GM06990 (cell line): Measurements from ENCODE around the gene ATF6.

Experiments used
- DNase-seq: peaks from one replicate; pipeline ENCODE4 v3.0.0-alpha.2; 2011; ENCODE audit not compliant: insufficient read length; ENCODE audit errors: extremely low read depth
- H3K27me3 ChIP-seq: replicated peaks from 2 replicates; pipeline ENCODE4 v1.6.0; 2011; ENCODE audit warnings: low read length; ENCODE audit not compliant: control insufficient read depth, insufficient read depth
- H3K36me3 ChIP-seq: 2 replicates; pipeline ENCODE4 v1.5.1; 2011; ENCODE audit warnings: low read length; ENCODE audit not compliant: control insufficient read depth, insufficient read depth
- H3K4me3 ChIP-seq: replicated peaks from 2 replicates; pipeline ENCODE4 v1.5.1; 2011; ENCODE audit warnings: low read depth, mild to moderate bottlenecking, control low read depth, low read length
- TF ChIP-seq, protein P1 (sequence below): IDR thresholded peaks from 2 replicates; pipeline ENCODE4 v1.5.1; 2011; ENCODE audit warnings: low read length, control low read depth, mild to moderate bottlenecking, inconsistent platforms; ENCODE audit not compliant: insufficient read depth, poor library complexity, severe bottlenecking

Gene ATF6, protein sequence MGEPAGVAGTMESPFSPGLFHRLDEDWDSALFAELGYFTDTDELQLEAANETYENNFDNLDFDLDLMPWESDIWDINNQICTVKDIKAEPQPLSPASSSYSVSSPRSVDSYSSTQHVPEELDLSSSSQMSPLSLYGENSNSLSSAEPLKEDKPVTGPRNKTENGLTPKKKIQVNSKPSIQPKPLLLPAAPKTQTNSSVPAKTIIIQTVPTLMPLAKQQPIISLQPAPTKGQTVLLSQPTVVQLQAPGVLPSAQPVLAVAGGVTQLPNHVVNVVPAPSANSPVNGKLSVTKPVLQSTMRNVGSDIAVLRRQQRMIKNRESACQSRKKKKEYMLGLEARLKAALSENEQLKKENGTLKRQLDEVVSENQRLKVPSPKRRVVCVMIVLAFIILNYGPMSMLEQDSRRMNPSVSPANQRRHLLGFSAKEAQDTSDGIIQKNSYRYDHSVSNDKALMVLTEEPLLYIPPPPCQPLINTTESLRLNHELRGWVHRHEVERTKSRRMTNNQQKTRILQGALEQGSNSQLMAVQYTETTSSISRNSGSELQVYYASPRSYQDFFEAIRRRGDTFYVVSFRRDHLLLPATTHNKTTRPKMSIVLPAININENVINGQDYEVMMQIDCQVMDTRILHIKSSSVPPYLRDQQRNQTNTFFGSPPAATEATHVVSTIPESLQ

DNA sequence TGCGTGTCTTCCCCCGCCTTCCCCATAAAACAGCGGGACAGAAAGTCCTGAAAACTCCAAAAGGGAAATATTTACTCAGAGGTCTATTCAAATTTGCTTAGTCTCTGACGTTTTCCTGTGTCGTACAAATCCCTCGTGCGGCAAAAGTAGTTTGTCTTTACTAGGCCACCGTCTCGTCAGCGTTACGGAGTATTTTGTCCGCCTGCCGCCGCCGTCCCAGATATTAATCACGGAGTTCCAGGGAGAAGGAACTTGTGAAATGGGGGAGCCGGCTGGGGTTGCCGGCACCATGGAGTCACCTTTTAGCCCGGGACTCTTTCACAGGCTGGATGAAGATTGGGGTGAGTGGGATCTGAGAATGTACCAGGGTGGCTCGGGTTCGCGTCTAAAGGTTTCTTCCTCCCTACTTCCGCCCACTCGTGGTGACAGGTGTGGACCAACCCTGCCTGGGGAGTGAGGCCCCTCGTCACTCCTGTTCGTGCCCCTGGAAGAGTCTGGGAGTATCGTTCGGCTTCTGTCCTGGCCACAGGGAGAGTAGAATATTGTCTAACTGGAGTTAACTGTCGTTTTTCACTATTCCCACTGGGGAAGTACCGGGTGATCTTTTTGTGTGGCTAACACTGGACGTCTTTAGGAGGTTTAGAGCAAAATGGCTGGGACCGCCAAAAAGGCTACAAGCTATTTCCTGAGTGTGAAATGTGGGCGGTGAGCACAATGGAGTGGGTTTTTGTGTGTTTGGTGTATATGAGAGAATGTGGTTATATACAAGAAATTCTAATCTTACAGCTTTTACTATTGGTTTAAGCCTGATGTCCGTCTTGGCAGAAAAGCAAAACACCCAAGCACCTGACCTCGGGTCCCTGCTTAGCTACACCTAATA, at the start of gene ATF6:
Gene ATF6, plus strand, starts transcription at position 219 of the 880 bp plus-strand sequence. Its CDS starts 41 bp downstream, at position 260.
- Histone ChIP-seq H3K4me3 (peak within 1 kb of the TSS; percentile 83), H3K27me3 (no peaks in the 10 kb centered on the region), H3K36me3 (no peaks in the 10 kb centered on the region)
- DNase-seq, result peak; percentile 85
- TF ChIP-seq, protein P1, sequence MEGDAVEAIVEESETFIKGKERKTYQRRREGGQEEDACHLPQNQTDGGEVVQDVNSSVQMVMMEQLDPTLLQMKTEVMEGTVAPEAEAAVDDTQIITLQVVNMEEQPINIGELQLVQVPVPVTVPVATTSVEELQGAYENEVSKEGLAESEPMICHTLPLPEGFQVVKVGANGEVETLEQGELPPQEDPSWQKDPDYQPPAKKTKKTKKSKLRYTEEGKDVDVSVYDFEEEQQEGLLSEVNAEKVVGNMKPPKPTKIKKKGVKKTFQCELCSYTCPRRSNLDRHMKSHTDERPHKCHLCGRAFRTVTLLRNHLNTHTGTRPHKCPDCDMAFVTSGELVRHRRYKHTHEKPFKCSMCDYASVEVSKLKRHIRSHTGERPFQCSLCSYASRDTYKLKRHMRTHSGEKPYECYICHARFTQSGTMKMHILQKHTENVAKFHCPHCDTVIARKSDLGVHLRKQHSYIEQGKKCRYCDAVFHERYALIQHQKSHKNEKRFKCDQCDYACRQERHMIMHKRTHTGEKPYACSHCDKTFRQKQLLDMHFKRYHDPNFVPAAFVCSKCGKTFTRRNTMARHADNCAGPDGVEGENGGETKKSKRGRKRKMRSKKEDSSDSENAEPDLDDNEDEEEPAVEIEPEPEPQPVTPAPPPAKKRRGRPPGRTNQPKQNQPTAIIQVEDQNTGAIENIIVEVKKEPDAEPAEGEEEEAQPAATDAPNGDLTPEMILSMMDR, result peak; percentile 3

DNA sequence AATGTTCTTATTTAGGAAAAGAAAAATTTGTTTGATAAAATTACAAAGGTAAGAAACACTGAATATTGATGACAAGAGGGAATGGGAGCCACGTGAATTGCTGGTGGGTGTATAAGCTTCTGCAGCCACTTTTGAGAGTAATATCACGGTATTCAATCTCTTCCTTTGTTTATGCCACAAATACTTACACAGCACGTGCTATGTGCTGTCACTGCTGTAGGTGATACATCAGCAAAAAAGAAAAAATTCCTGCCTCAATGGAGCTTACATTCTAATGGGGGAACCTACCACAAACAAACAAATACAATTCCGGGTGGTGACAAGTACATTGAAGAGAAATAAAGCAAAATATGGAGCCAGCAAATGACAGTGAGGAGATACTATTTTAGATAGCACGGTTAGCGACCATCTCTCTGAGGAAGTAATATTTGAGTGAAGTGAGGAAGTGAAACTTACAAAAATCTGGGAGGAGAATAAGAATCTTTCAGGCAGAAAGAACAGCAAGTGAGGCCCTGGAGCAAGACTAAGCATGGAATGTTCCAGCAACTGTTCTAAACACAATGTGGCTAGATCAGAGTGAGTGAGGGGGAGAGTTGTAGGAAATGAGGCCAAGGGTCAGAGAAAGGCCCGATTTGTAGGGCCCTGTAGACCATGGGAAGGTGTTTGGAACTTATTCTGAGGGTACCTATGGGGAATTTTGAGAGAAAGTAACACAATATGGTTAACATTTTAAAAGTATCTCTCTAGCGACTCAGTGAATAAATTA, 47.4 kb upstream of the ATF6 start:
- Histone ChIP-seq H3K27me3 (no peaks in the 10 kb centered on the region), H3K4me3 (no peak overlapping the region), H3K36me3 (no peaks in the 10 kb centered on the region)
- TF ChIP-seq, protein P1, result no peak
- peak; percentile 44 for DNase-seq

DNA sequence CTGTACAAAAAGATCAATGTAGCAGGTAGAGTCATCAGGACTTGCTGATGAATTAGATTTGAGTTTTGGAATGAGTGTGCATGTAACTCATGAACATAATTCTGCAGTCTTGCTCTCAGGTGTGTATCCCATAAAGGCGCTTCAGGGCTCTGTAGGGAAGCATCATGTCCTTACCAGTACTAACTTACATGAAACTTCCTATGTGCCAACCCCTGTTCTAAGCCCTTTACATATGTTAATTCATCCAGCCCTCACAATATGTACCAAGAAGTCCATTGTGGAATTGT, 46.9 kb upstream of the ATF6 start:
- no peak for DNase-seq
- Histone ChIP-seq H3K4me3 (no peak overlapping the region), H3K27me3 (no peaks in the 10 kb centered on the region), H3K36me3 (no peaks in the 10 kb centered on the region)
- TF ChIP-seq, protein P1, result no peak

DNA sequence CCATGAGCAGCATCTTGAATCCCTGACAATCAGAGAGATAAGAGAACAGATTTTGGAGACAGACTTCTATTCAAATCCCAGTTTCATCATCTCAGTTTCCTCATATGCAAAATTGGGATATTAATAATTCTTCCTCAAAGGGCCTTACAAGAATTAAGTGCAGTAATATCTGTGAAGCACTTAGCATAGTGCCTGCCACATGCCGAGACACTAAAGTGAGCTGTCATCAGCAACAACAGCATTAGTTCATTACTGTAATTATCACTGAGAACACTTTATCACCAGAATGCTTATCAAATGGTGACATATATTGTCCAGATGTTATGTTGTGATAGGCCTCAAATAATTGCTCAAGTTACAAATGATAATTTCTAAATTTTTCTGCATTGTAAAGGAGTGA, 45.7 kb upstream of the ATF6 start:
- no peaks in the 10 kb centered on the region for H3K36me3 ChIP-seq
- no peaks in the 10 kb centered on the region for H3K27me3 ChIP-seq
- TF ChIP-seq, protein P1, result no peak
- DNase-seq, result no peak
- no peak overlapping the region for H3K4me3 ChIP-seq

DNA sequence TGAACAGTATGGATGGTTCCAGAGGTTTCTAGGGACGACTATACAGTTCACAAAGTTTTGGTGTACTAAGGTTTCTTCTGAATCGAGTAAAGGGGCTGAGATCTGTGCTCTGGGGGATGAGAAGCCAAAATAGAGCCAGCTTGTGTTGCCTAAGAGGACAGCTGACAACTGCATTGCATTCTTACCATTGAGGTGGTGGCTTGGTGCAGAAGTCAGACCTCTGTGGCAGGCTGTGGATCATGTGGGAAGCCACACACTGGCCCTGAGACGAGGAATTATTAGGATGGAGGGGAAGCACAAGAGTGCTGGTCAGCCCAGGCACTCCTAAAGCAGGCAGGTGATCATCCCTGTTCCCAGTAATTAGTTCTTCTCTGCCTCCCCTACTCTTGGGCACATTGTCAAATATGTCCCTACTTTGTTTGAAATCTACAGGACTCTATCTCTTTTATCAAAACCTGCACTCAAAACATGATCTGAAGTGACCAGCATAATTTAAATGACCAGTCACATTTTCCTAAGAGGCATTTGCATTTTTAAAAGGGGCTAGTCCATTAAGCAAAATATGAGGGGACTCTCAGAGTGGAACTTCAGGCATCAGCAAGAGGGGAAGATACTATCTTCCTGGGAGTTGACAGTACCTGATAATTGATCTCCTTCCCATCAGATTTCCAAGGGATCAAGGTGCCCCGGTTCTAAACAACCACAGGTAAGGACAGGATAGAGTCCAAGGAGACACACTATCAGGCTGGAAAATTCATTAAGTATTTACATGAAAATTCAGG, 45.0 kb upstream of the ATF6 start, which contains the start of gene FCRLB:
Gene FCRLB, plus strand, starts transcription at position 589 of the 782 bp plus-strand sequence. CDS start 1,129 bp downstream, outside the sequence.
- Histone ChIP-seq H3K36me3 (no peaks in the 10 kb centered on the region), H3K4me3 (no peak within 1 kb of the TSS)

More for the DNA sequence above, 45.0 kb upstream of the ATF6 start, which contains the start of gene FCRLB:
- DNase-seq, result no peak
- TF ChIP-seq, protein P1, result no peak
- H3K27me3 ChIP-seq, result no peaks in the 10 kb centered on the region
